GM19397 (cell line): ENCODE data around the gene AFDN.

Experiments
- ATAC-seq: cut with Tn5 transposase; IDR thresholded peaks from one replicate; pipeline ENCODE4 v1.9.1; 2021; ENCODE audit warnings: mild to moderate bottlenecking, moderate library complexity; ENCODE audit not compliant: unreplicated experiment

AFDN gene, protein sequence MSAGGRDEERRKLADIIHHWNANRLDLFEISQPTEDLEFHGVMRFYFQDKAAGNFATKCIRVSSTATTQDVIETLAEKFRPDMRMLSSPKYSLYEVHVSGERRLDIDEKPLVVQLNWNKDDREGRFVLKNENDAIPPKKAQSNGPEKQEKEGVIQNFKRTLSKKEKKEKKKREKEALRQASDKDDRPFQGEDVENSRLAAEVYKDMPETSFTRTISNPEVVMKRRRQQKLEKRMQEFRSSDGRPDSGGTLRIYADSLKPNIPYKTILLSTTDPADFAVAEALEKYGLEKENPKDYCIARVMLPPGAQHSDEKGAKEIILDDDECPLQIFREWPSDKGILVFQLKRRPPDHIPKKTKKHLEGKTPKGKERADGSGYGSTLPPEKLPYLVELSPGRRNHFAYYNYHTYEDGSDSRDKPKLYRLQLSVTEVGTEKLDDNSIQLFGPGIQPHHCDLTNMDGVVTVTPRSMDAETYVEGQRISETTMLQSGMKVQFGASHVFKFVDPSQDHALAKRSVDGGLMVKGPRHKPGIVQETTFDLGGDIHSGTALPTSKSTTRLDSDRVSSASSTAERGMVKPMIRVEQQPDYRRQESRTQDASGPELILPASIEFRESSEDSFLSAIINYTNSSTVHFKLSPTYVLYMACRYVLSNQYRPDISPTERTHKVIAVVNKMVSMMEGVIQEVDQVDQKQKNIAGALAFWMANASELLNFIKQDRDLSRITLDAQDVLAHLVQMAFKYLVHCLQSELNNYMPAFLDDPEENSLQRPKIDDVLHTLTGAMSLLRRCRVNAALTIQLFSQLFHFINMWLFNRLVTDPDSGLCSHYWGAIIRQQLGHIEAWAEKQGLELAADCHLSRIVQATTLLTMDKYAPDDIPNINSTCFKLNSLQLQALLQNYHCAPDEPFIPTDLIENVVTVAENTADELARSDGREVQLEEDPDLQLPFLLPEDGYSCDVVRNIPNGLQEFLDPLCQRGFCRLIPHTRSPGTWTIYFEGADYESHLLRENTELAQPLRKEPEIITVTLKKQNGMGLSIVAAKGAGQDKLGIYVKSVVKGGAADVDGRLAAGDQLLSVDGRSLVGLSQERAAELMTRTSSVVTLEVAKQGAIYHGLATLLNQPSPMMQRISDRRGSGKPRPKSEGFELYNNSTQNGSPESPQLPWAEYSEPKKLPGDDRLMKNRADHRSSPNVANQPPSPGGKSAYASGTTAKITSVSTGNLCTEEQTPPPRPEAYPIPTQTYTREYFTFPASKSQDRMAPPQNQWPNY (N-terminal part only)

DNA sequence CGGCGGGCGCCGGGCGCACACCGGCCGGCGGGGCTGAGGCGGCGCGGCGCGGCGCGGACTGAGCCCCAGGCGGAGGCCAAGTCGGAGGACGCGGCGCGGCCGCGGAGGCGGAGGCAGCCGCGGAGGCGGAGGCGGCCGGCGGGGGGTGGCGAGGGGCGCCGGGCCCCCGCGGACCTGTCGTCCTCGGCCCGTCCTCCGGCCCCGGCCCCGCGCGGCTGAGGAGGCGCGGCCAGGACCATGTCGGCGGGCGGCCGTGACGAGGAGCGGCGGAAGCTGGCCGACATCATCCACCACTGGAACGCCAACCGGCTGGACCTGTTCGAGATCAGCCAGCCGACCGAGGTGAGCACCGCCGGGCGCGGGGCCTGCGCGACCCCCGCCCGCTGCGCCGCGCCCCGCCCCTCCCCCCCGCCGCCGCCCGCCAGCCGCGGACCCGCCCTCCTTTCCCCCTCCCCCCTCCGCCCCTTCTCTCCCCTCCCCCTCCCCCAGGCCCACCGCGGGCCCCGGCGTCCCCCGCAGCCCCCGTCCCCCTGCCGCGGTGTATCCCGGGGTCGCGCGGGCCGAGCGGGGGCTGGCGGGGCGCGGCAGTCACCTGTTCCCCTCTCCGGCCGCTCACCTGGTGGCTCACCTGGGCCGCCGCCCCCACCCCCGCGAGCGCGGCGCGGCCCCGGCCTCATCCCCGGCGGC lies at the start of gene AFDN:
AFDN (plus strand) TSS at position 16 of the 687 bp plus-strand sequence; CDS start at position 238, 222 bp downstream.
- peak; percentile 40 for ATAC-seq

DNA sequence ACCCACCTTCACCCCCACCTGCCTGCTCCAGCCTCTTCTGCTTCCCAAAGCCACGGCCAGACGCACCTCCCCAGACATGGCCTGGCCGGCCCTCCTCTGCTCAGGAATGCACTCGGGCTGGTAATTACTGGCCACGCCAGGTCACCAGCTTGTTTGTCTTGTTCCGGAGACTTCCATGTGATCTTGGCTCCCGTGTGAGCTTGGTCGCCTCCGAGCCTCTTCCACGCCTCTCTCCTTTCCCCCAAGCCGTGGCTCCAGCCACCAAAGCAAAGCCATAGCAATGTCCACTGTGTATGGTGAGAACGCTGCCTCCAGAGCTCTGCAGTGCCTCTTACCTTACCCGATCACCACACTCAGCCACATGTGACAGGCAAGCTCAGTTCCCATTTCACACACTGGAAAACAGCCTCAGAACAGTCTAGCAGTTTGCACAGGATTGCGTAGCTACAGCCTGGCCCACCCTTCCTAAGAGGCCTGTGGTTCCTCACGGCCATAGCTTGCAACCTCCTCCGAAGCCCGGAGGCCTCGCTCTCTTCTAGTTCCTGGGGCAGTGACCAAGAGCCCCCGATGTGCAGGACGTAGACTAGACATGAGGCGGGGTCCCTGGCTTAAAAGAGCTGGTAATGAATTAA lies 48.1 kb upstream of the AFDN start:
- no peak for ATAC-seq

DNA sequence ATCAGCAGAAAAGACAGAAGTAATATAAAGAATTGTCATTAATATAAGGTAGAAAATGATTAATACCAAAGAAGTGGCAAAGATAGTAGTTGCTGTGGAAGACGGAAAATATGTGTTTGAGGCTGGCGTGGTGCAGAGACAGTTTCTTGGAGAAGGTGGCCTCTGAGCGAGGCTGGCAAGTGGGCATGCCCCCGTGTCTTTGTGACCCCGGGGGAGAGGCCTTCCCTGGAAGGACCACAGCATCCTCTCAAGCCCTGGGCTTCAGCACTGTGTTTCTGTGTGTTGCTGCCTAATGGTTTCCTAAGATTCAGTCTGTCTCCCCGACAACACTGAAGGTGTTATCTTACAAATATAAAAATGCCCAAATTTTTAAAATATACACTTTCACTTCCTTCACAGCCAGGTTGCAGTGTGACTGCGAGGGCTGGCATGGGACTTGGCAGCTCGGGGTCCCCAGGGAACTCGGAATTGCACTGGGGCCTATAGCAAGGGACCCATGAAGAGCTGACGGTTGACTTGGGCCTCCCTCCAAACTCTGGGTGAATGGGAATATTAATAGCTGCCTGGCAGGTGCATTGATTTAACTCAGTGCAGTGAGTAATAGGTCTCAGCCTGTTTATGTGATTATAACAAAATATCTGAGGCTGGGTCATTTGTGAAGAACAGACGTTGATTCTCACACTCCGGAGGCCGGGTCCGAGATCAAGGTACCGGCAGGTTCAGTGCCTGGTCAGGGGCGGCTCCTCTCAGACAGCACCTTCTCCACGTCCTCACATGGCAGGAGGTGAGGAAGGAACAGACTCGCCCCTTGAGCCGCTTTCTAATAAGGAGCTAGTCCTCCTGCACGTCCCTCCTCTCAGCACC lies 47.4 kb upstream of the AFDN start:
- ATAC-seq, result no peak

DNA sequence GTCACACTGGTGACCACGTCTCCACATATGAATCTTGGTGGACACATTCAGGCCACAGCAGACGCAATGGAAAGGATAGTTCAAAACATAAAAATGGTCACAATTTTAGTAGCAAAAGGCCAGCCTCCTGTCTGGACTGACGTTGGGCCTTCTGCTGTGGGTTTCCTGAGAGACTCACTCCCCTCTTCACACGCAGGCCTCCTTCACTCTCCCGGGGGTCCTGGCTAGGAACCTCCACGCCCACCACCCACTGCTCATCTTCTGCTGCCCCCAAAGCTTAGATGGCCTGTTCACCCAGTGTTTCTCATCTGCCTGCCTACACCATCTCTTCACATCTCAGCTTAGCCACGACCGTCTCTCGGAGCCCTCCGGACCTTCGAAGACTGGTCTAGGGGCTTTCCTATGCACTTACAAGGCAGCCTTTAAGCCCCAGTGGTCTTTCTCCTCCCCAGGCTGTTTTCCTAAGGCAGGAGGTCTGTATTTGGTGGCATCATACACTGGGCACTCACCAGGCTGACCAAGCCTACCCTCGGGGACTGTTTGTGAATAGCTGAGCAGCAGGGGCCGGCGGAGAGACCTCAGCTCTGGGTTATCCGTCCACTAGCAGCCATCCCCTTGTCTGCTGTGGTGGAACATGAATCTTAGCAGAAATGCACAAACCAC lies 46.6 kb upstream of the AFDN start:
- ATAC-seq, result no peak

DNA sequence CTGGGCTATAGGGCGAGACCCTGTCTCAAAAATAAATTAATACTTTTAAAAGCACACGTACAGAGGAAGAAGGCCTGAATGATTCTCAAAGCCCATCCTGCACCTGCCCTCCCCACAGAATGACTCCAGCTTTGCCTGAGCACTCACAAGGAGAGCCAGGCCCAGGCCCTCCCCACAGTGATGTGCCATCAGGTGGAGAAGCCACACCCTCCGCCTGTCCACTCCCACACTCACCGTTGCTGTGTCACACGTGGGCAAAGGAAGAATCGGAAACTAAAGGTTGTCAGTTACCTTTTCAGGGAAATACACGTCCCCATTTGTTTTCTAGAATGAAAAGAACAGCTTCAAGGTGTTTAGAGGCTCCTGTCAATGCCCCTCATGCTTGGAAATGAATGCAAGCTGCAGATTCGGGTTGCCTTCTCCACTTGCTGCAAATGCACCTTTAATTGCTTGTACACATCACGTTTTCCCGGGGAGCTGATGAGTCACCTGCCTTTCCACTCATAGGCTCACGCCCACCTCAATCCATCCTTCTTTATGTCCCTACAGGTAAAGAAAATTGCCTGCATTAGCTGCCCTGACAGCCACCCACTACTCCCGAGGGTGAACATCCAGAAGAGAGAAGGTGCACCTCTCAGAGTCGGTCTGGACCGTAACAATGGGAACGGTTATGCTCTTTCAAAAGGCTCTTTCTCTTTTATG lies 45.5 kb upstream of the AFDN start:
- no peak for ATAC-seq

DNA sequence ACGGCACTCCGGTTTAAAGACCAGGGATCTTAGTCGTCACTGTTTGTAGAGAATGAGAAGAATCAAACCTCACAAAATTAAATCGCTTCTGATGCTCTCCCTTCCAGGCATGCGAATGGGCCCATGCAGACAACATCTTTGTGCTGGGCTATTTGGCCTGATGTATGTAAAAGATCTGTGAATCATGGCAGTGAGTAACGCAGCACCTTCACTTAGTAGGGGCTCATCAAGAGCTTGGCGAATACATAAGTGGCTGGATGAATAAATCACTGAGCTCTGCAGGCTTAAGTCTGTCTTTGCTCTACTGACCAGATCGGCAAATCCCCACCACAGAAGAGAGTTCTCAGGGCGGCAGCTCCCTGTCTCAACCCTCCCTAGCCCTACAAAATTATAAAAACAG lies 44.8 kb upstream of the AFDN start:
- no peak for ATAC-seq

DNA sequence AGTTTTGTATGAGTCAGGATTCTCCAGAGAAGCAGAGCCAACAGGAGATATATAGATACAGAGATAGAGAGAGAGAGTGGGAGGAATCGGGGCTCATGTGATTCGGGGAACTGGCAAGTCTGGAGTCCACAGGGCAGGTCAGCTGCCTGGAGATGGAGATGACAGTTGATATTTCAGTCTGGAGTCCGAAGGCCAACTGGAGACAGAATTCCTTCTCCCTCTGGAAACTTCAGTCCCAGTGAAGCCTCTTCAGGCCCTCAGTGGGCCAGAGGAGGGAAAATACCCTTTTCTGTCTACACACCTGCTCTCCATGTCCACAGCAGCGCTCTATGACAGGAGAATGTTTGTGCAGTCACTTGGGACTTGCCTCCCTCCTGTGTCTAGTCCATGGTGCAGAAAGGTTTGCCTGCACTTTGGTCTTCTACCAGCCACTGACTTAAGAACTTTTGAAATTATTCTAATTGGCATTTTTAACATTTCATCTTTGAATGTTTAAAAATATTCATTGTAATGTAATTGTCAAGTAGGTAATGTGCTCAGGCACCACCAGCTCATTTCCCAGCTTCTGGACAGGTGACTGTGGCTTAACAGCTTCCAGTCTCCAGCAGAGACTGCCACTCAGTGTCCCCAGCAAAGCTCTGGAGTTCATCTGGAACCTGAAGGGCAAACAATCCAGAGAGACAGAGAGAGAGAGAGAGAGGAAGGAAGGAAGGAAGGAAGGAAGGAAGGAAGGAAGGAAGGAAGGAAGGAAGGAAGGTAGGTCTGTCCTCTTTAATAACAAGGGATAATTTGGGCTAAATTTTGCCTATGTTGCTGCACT lies 43.8 kb upstream of the AFDN start:
- no peak for ATAC-seq

DNA sequence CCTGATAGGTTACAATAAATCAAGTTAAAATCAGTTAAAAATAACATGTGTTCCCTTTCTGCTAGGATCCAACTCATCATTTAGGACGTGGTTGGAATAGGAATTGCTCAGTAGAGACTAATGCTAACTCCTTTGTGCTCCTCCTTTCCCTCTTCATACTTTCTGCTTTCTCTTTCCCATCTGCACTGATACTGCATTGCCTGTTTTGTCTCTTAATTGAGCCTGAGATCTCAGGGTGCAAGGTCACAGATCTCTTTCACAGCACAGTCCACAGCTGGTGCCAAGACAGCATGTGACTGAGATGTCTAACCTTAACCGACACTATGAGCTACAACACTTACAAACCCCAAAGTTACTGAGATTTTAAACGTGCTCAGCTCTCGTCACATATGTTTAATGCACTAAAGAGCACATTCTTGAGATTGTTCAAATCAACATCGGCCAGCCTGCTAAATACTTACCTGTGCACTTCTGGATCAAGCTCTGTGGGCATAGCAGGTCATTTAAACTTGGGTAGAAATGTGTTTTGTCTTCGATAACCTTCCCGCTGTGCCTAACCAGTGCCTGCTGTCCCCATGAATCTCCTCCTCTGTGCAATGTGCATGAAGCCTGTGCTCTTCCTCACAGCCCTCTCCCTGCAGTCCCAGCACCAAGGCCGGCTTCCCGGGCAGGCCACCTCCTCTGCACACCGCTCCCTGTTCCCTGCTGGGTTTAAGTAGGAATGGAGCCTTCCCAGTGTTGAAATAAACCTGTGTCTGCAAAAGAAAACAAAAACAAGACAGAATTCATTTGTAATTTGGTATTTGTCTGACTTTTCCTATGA lies 39.6 kb upstream of the AFDN start:
- no peak for ATAC-seq

DNA sequence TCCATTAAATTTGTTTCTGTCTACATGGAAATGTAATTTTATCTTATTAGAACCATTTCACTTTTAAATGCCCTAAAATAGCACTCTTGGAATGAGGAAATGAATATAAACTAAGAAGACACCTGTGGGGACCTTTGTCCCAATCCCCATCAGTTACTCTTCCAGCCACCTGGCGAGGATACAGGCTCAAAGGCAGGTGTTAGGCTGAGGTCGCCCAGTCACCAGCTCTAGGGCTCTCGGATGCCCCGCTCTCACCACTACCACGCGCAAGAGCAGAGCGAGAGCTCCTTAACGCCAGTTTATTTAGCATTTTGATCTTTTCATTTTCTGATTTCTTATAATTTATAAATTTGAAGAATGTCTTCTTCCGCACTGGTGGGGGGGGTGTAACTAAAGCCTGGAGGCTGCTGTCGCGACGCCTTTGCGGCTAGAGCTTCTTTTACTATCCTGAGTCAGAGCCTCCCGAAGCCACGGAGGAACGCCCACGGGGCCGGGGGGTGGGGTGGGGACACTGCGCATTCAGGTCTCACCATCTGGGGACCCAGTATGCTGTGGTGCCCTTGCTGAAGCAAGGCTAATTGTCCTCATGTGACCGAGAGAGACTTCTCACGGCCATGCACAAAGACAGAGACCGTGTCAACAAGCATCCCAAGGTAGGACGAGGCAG lies 38.7 kb upstream of the AFDN start:
- no peak for ATAC-seq

DNA sequence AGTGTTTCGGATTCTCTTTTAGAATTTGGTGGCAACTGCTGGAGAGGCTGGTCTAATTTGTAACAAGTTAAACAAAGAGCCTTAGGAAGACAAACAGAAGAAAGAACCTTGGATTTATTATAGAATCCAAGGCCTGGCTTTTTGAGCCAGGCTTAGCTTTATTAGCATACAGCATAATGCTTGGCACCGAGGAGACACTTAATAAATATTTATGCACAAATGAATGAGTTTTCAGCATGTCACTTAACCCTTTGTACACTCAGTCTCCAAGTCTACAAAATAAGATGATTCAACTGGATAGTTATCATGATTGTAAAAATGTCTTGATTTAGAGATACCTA lies 38.2 kb upstream of the AFDN start:
- ATAC-seq, result no peak

DNA sequence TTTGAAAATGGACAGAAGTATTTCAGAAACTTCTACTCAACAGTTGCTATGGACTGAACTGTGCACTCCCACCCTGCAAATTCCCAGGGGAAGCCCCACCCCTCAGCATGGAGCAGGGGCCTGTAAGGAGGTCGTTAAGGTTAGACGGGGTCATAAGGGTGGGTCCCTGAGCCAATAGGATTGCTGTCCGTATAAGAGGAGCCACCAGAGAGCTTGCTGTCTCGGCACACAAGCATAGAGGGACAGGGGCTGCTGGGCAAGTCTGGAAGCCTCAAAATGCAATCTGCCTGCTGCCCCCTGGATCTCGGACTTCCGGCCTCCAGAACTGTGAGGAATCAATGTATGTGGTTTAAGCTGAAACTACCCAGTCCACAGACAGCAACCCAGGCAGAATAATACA lies 37.4 kb upstream of the AFDN start:
- ATAC-seq, result no peak

DNA sequence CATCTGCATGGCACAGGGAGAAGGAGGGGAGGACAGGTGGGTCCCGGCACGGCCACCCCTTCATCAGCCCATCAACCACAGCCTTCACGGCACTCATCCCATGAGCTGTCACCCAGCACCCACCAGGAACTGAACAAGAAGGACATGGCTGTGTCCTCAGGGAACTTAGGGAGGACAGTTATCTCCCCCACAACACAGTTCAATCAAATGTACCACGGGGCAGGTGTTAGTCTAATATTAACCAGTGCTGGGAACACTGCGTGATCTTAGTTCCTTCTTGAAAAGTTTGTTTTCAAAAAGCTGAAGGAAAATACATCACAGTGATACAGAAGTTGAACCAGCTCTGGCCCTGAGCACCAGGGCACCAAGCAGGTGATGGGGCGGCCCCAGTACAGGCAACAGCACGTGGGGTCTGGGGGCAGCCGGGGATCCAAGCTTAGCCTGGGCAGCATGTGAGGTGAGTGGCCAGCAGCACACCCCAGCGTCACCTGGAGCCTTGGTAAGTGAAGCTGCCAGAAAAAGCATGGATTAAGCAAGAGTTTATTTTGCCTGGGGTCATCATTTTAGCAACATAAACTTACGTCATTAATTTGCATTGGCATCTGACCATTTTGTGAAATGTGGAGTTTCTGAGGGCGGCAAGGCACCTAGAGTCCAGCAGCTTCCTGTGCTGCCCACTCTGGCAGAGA lies 35.5 kb upstream of the AFDN start:
- no peak for ATAC-seq

DNA sequence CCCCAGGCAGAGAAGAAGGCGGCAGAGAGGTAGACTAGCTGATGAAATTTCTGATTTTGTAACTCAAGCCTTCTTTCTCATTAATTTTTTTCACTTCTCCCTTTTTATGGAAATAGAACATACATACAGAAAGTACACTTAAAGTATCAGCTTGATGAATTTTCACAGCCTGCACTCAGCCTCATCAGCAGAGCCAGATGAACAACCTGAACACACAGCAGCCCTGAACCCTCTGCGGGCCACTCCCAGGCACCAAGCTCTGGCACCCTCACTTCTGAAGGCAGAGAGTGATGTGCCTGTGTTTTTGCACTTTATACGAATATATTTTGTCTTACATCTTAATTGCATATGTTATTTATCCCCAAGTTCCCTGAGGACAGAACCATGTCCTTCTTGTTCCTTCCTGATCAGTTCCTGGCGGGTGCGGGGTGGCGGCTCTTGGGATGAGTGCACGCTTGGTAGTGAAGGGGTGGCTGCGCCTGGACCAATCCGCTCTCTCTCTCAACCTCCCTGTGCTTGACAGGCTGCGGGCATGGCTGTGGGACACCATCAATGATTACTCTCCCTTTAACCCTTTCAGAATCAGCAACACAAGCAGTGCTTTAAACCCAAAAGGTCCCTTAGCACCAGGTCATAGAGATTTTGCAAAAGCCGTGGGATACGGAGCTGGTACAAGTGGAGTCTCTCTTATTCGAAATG lies 34.8 kb upstream of the AFDN start:
- no peak for ATAC-seq

DNA sequence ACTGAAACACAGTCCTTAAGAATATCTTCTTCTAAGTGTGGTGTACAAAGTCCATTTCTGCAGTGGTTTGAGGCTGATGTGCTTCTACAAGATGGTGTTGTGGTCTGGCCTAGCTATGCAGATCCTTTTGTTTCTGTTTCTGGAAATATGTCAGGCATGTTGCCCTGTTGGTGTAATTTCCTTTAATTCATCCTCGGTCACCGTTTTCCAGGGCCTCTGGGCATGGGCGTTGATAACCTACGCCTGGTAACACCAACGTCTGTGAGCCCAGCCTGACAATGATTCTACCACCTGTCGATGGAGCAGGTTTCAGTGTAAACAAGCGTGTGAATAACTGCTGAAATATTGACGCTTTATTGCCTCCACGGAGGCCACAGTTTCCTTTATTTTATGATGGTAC lies 33.3 kb upstream of the AFDN start:
- ATAC-seq, result no peak
